ENCODE data around the gene POFUT1.

The POFUT1 gene

GRCh38 chr20:32281711-32282110 lies 74.0 kb downstream of the POFUT1 start:
- H3K36me3 ChIP-seq (ENCODE audit: control insufficient read depth, insufficient read depth, low read length): no peaks in the 10 kb centered on the region
- H2AFZ ChIP-seq: no peak overlapping the region
- H3K4me2 ChIP-seq (ENCODE audit: low read length): no peak overlapping the region
- H3K27ac ChIP-seq: peak overlapping the region; percentile 53
- H3K9me3 ChIP-seq (ENCODE audit: control insufficient read depth, low read length): no peaks in the 10 kb centered on the region
- no peak overlapping the region for H3K9ac ChIP-seq
- TF ChIP-seq CTCF (IDR thresholded peaks at IDR 0.05): no peak
- peaks cover 19% of the 10 kb centered on the region for H3K79me2 ChIP-seq
- peaks cover 38% of the 10 kb centered on the region for H3K4me1 ChIP-seq
- H3K27me3 ChIP-seq (ENCODE audit: control insufficient read depth, insufficient read depth, low read length): no peaks in the 10 kb centered on the region
- no peak overlapping the region for H3K4me3 ChIP-seq (ENCODE audit: low read depth, low read length)

DNA sequence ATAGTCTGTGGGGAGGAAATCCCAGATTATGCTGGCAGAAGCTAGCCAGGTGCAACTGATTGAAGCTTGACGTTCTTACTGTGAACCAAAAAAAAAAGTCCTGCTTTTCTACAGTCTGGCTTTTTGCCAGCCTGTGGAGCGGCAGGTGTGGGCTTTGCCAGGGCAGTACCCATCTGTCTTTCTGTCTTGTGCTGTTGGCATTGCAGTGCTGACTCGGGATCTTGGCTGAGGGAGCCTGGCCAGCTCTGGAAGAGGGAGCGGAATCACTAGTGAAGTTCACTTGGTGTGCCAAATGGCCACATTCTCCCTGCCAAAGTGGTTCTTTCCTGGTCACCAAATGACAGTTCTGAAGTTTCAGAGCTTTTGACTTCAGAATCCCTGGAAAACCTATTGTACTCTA lies 74.8 kb downstream of the POFUT1 start:
- TF ChIP-seq CTCF (IDR thresholded peaks at IDR 0.05): no peak
- H3K27ac ChIP-seq: peak overlapping the region; percentile 53
- H3K36me3 ChIP-seq (ENCODE audit: control insufficient read depth, insufficient read depth, low read length): no peaks in the 10 kb centered on the region
- no peak overlapping the region for H3K4me3 ChIP-seq (ENCODE audit: low read depth, low read length)
- H3K9ac ChIP-seq: no peak overlapping the region
- no peaks in the 10 kb centered on the region for H3K9me3 ChIP-seq (ENCODE audit: control insufficient read depth, low read length)
- H3K27me3 ChIP-seq (ENCODE audit: control insufficient read depth, insufficient read depth, low read length): no peaks in the 10 kb centered on the region
- peak overlapping the region; percentile 38 for H3K4me2 ChIP-seq (ENCODE audit: low read length)
- peaks cover 18% of the 10 kb centered on the region for H3K79me2 ChIP-seq
- H2AFZ ChIP-seq: no peak overlapping the region
- peaks cover 35% of the 10 kb centered on the region for H3K4me1 ChIP-seq

DNA sequence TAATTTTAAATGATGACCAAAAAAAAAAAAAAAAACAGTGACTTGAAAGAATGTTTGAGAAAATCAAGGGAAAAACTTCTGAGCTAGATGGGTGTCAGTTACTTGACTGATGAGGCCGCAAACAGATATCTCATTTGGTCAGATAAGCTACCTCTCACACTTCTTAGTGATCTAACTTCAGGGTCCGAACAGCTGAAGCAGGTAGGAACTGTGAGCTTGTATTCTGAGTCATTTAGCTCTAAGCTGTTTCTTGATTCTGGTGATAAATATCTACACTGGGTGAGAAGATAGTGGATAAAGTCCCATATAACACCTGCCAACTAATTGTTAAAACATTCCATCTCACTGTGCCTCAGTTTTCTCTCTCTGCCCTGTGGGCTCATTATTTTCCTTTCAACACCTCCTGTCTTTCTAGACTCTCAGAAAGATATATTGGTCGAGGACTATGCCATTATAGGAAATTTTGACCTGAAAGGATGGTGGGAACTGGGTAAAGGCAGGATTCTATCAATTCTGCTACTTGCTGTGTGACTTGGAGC lies 77.5 kb downstream of the POFUT1 start:
- no peaks in the 10 kb centered on the region for H3K36me3 ChIP-seq (ENCODE audit: control insufficient read depth, insufficient read depth, low read length)
- no peak overlapping the region for H3K4me3 ChIP-seq (ENCODE audit: low read depth, low read length)
- H3K27me3 ChIP-seq (ENCODE audit: control insufficient read depth, insufficient read depth, low read length): no peaks in the 10 kb centered on the region
- H2AFZ ChIP-seq: no peak overlapping the region
- peaks cover 29% of the 10 kb centered on the region for H3K4me1 ChIP-seq
- TF ChIP-seq CTCF (IDR thresholded peaks at IDR 0.05): no peak
- H3K27ac ChIP-seq: peak overlapping the region; percentile 37
- peak overlapping the region; percentile 20 for H3K4me2 ChIP-seq (ENCODE audit: low read length)
- H3K9me3 ChIP-seq (ENCODE audit: control insufficient read depth, low read length): no peaks in the 10 kb centered on the region
- no peak overlapping the region for H3K9ac ChIP-seq
- peaks cover 26% of the 10 kb centered on the region for H3K79me2 ChIP-seq

- peaks cover 29% of the 10 kb centered on the region for H3K4me1 ChIP-seq
- no peak for TF ChIP-seq CTCF (IDR thresholded peaks at IDR 0.05)
- no peaks in the 10 kb centered on the region for H3K36me3 ChIP-seq (ENCODE audit: control insufficient read depth, insufficient read depth, low read length)
- H3K9me3 ChIP-seq (ENCODE audit: control insufficient read depth, low read length): no peaks in the 10 kb centered on the region
- peak overlapping the region; percentile 37 for H3K27ac ChIP-seq
- no peak overlapping the region for H3K9ac ChIP-seq
- H2AFZ ChIP-seq: no peak overlapping the region
- peak overlapping the region; percentile 20 for H3K4me2 ChIP-seq (ENCODE audit: low read length)
- H3K4me3 ChIP-seq (ENCODE audit: low read depth, low read length): peak overlapping the region; percentile 11
- no peaks in the 10 kb centered on the region for H3K27me3 ChIP-seq (ENCODE audit: control insufficient read depth, insufficient read depth, low read length)
- H3K79me2 ChIP-seq: peaks cover 30% of the 10 kb centered on the region
These were observed 78.1 kb downstream of the POFUT1 start for GRCh38 chr20:32285621-32286371.

DNA sequence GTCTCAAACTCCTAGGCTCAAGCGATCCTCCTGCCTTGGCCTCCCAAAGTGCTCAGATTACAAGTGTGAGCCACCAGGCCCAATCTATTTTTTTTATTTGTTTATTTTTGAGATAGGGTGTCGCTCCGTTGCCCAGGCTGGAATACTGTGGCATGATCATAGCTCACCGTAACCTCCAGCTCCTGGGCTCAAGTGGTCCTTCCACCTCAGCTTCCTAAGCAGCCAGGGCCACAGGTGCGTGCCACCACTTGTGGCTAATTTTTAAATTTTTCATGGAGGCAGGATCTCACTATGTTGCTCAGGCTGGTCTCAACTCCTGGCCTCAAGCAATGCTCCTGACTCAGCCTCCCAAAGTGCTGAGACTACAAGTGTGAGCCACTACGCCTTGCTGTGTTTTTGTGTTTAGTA lies 79.6 kb downstream of the POFUT1 start:
- no peak overlapping the region for H3K4me2 ChIP-seq (ENCODE audit: low read length)
- H3K36me3 ChIP-seq (ENCODE audit: control insufficient read depth, insufficient read depth, low read length): no peaks in the 10 kb centered on the region
- no peaks in the 10 kb centered on the region for H3K9me3 ChIP-seq (ENCODE audit: control insufficient read depth, low read length)
- H3K9ac ChIP-seq: no peak overlapping the region
- peaks cover 16% of the 10 kb centered on the region for H3K4me1 ChIP-seq
- no peak overlapping the region for H2AFZ ChIP-seq
- H3K27ac ChIP-seq: no peak overlapping the region
- no peaks in the 10 kb centered on the region for H3K27me3 ChIP-seq (ENCODE audit: control insufficient read depth, insufficient read depth, low read length)
- no peak for TF ChIP-seq CTCF (IDR thresholded peaks at IDR 0.05)
- H3K79me2 ChIP-seq: peaks cover 37% of the 10 kb centered on the region
- H3K4me3 ChIP-seq (ENCODE audit: low read depth, low read length): no peak overlapping the region
